ENCODE data around the gene FAM98A. TPM values are rescaled to one million over a fixed set of nuclear protein-coding genes. Genes with fewer than 3 reads are reported as not detected.

Gene FAM98A
- total and polyA plus RNA-seq, 12 donors = 16.0 to 118 (median 50.5) TPM

DNA sequence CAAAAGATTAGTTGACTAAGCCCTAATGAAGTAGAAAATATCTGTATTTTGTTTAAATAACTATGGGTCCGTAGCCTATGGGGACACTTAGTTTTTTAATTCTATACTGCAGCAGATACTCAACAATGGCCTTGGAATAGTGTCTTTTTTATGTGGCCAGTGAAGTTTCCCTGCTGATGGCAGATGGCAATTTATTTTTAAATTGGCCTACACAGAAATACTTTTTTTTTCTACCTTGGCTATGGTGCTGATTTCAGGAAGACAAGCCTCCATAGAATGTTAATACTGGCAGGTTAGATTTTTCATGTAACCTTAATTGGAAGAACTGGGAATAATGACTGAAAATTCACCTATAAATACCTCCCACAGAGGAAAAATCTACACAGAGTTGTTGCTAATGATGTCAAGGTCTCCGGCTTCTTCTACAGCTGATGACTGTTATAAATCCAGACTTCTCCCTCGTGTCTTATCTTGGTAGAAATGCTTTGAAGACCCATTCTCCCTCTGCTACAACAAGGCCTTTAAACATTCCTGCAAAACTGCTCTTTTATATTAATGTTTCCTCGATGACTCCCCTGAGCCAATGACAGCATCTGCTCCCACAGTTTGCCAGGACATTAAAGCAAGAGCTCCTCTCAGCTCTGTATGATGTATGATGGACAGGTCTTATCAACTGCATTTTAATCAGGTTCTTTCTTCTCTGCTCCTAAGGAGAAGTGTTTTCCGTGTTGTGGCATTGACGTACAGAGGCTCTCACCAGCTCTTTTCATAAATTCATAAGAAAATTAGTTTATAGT lies 29.1 kb upstream of the FAM98A start:
- TF ChIP-seq POLR2A (IDR thresholded peaks at IDR 0.05) = no peak
- TF ChIP-seq, protein P1, sequence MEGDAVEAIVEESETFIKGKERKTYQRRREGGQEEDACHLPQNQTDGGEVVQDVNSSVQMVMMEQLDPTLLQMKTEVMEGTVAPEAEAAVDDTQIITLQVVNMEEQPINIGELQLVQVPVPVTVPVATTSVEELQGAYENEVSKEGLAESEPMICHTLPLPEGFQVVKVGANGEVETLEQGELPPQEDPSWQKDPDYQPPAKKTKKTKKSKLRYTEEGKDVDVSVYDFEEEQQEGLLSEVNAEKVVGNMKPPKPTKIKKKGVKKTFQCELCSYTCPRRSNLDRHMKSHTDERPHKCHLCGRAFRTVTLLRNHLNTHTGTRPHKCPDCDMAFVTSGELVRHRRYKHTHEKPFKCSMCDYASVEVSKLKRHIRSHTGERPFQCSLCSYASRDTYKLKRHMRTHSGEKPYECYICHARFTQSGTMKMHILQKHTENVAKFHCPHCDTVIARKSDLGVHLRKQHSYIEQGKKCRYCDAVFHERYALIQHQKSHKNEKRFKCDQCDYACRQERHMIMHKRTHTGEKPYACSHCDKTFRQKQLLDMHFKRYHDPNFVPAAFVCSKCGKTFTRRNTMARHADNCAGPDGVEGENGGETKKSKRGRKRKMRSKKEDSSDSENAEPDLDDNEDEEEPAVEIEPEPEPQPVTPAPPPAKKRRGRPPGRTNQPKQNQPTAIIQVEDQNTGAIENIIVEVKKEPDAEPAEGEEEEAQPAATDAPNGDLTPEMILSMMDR (IDR thresholded peaks at IDR 0.05) = no peak
- intact Hi-C loops (cut with DNase I) = no loop called here
- DNase-seq = no peak
- Histone ChIP-seq H3K4me3 (no peak overlapping the region), H3K36me3 (replicated peaks in 1 of 2) (no peaks in the 10 kb centered on the region), H3K27ac (no peak overlapping the region), H3K9me3 (replicated peaks in 1 of 3) (no peaks in the 10 kb centered on the region), H3K27me3 (no peaks in the 10 kb centered on the region), H3K4me1 (replicated peaks in 1 of 2) (no peaks in the 10 kb centered on the region)
- WGBS, 4 donors = 62 to 70% (median 64%) methylated on average over 6 of the region's 6 CpGs

DNA sequence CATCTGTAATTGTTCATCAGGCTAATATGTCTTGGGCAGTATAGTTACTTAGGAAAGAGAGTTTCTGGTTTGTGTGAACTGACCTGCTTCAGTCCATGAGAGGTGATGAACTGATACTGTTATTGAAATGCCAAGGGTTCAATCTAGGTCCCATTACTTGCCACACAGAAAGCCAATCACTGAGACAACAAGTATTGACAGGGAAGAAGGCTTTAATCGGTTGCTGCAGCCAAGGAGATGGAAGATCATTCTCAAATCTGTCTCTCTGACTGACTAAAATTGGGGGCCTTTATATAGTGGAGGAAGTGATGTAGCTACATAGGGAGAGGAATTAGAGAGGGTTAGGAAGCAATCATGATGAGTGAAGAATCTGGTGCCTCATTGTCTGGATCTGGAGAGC lies 19.9 kb upstream of the FAM98A start:
- intact Hi-C loops (cut with DNase I) = no loop called here
- TF ChIP-seq, protein P1 (IDR thresholded peaks at IDR 0.05) = no peak
- TF ChIP-seq POLR2A (IDR thresholded peaks at IDR 0.05) = no peak
- 87 to 93% (median 92%) methylated on average over 1 of the region's 1 CpG for WGBS, 4 donors

DNA sequence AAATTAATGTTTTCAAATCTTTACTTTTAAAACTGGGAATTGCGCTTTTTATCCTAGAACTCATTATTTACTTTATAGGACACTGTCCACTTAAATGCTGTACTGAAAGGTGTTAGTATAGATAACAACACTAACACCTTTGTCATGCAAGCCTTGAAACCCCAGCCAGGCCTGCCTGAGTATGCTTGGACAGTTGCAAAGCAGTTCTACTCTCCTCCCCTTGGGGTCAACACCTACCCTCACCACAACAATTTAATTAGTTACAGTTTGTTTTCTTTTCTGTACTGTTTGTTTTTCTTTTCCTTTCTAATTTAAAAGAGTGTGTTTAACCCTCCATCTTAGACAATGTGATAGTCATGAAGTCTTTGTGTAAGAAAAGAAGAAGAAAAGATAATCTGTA lies 18.9 kb upstream of the FAM98A start:
- intact Hi-C loops (cut with DNase I) = no loop called here
- Histone ChIP-seq H3K4me1 (replicated peaks in 1 of 2) (no peaks in the 10 kb centered on the region), H3K27ac (no peak overlapping the region), H3K36me3 (replicated peaks in 1 of 2) (no peaks in the 10 kb centered on the region), H3K9me3 (replicated peaks in 1 of 3) (no peaks in the 10 kb centered on the region), H3K27me3 (no peaks in the 10 kb centered on the region), H3K4me3 (no peak overlapping the region)
- no peak for DNase-seq
- no peak for TF ChIP-seq POLR2A (IDR thresholded peaks at IDR 0.05)
- TF ChIP-seq, protein P1 (IDR thresholded peaks at IDR 0.05) = no peak
- 87 to 98% (median 92%) methylated on average over 1 of the region's 1 CpG for WGBS, 4 donors

More for the DNA sequence above, 19.9 kb upstream of the FAM98A start:
- H3K4me3 ChIP-seq = no peak overlapping the region
- no peak for DNase-seq
- H3K27ac ChIP-seq = no peak overlapping the region
- H3K27me3 ChIP-seq = no peaks in the 10 kb centered on the region
- H3K9me3 ChIP-seq (replicated peaks in 1 of 3) = no peaks in the 10 kb centered on the region
- H3K4me1 ChIP-seq (replicated peaks in 1 of 2) = no peaks in the 10 kb centered on the region
- no peaks in the 10 kb centered on the region for H3K36me3 ChIP-seq (replicated peaks in 1 of 2)

DNA sequence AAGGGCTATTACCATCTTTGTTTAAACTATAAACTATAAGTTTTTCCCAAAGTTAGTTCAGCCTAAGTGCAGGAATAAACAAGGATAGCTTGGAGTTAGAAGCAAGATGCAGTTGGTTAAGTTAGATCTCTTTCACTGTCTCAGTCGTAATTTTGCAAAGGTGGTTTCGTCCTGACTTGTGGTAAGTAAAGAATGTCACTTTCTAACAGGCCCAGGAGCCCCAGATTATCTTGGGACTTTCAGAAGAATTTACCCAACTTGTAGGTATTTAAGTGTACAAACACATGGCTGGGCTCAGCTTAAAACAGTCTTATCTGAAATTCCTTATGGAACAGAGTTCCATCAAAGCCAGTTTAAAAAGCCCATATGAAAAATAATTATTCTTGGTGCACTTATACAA lies 18.3 kb upstream of the FAM98A start:
- 90 to 97% (median 92%) methylated on average over 2 of the region's 2 CpGs for WGBS, 4 donors
- TF ChIP-seq, protein P1 (IDR thresholded peaks at IDR 0.05) = no peak
- no peak for TF ChIP-seq POLR2A (IDR thresholded peaks at IDR 0.05)
- Histone ChIP-seq H3K27ac (no peak overlapping the region), H3K4me3 (no peak overlapping the region), H3K9me3 (replicated peaks in 1 of 3) (no peaks in the 10 kb centered on the region), H3K4me1 (replicated peaks in 1 of 2) (no peaks in the 10 kb centered on the region), H3K27me3 (no peaks in the 10 kb centered on the region), H3K36me3 (replicated peaks in 1 of 2) (no peaks in the 10 kb centered on the region)
- intact Hi-C loops (cut with DNase I) = no loop called here
- no peak for DNase-seq

Measured in adrenal gland (tissue), 12 donors.